NB4 (cell line): ENCODE data around the gene MVD.
A peak's percentile ranks its signal among the peaks of the same experiment; 100 is the strongest.
"Not testable (repeated sequence)": the region's sequence is repeated elsewhere in the genome, so short reads cannot be mapped to it uniquely, and the experiment has no call there.

Experiments
- DNase-seq: peaks from one replicate; pipeline ENCODE4 v3.0.0; 2010; ENCODE audit warnings: low read depth
- H3K4me3 ChIP-seq: one replicate; pipeline ENCODE4 v1.5.1; 2011; ENCODE audit warnings: mild to moderate bottlenecking, low read depth, low read length, moderate library complexity
- MAX ChIP-seq: IDR thresholded peaks from 2 replicates; pipeline ENCODE4 v1.6.1; 2011; ENCODE audit warnings: low read depth, low read length
- MYC ChIP-seq: IDR thresholded peaks from 2 replicates; pipeline ENCODE4 v1.6.1; 2011; ENCODE audit warnings: low read depth, low read length
- POLR2A ChIP-seq: IDR thresholded peaks from 2 replicates; pipeline ENCODE4 v1.6.1; 2011; ENCODE audit warnings: mild to moderate bottlenecking; ENCODE audit not compliant: insufficient read length; ENCODE audit errors: extremely low read depth
- TF ChIP-seq, protein P1 (sequence below): IDR thresholded peaks from one replicate; pipeline ENCODE4 v1.5.1; 2012; ENCODE audit warnings: low read depth, low read length

The MVD gene

GRCh38 chr16:88613293-88613692 is 49.6 kb downstream of the MVD start:
- no peak for DNase-seq
- TF ChIP-seq MAX (no peak), MYC (no peak)
- H3K4me3 ChIP-seq = no peak overlapping the region

- H3K4me3 ChIP-seq = no peak overlapping the region
- TF ChIP-seq, protein P1, sequence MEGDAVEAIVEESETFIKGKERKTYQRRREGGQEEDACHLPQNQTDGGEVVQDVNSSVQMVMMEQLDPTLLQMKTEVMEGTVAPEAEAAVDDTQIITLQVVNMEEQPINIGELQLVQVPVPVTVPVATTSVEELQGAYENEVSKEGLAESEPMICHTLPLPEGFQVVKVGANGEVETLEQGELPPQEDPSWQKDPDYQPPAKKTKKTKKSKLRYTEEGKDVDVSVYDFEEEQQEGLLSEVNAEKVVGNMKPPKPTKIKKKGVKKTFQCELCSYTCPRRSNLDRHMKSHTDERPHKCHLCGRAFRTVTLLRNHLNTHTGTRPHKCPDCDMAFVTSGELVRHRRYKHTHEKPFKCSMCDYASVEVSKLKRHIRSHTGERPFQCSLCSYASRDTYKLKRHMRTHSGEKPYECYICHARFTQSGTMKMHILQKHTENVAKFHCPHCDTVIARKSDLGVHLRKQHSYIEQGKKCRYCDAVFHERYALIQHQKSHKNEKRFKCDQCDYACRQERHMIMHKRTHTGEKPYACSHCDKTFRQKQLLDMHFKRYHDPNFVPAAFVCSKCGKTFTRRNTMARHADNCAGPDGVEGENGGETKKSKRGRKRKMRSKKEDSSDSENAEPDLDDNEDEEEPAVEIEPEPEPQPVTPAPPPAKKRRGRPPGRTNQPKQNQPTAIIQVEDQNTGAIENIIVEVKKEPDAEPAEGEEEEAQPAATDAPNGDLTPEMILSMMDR = no peak
- no peak for TF ChIP-seq MAX
- TF ChIP-seq POLR2A = no peak
- no peak for TF ChIP-seq MYC
- no peak for DNase-seq
Measured at GRCh38 chr16:88610909-88611812, 51.7 kb downstream of the MVD start.

GRCh38 chr16:88610080-88610479 is 52.8 kb downstream of the MVD start:
- DNase-seq = no peak
- TF ChIP-seq MYC (no peak), MAX (no peak)
- TF ChIP-seq, protein P1 = peak; percentile 1
- H3K4me3 ChIP-seq = no peak overlapping the region

GRCh38 chr16:88609426-88609825 is 53.5 kb downstream of the MVD start:
- DNase-seq, H3K4me3 ChIP-seq: not testable (repeated sequence)

GRCh38 chr16:88608076-88608475 is 54.8 kb downstream of the MVD start:
- H3K4me3 ChIP-seq = no peak overlapping the region
- TF ChIP-seq MYC (no peak), MAX (no peak), POLR2A (no peak)
- TF ChIP-seq, protein P1 = no peak
- DNase-seq = no peak

DNA sequence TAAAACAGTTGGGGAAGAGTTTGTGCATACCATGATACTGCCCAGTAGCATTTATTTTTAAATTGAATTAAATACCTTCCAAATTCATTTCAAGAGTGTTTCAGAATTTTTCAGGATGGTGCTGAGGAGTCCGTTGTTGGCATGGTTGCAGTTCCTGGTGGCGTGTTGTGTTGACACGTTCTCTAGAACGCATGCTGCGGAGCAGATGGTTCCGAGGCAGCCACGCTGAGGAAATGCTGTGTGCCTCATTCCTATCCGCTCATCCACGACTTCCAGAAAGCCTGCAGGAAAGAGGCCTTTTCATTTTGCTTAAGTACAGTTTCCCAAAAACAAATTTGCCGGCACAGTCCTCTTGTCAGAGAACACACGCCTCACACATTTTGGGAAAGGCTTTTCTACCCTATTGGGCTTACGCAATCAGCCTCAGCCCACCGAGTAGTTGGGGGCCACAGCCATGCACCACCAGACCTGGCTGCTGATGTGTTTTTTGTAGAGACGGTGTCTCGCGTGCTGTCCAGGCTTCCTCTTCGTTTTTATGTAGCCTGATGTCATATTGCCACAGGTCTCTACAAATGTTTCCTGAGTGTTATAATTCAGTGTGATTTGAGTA is 56.6 kb downstream of the MVD start:
- no peak overlapping the region for H3K4me3 ChIP-seq
- DNase-seq = no peak
- TF ChIP-seq, protein P1 = no peak
- TF ChIP-seq MAX (no peak), MYC (no peak), POLR2A (no peak)
